Upper lobe of left lung (tissue), 6 donors: ENCODE data around the gene ZNF732. TPM values are rescaled to one million over a fixed set of nuclear protein-coding genes. Genes with fewer than 3 reads are reported as not detected.

Experiments used
- ATAC-seq, 2 donors: fragments of 200-7000 bp; cut with Tn5 transposase; one replicate each; pipeline ENCODE4 v1.9.1; 2022; ENCODE audit warnings: mild to moderate bottlenecking in 2 of 2, moderate library complexity in 2 of 2; ENCODE audit not compliant: low FRiP score in 2 of 2
- DNase-seq, 2 donors: peaks; one replicate each; pipeline ENCODE4 v3.0.0-alpha.2; 2019 to 2020
- H3K27ac ChIP-seq, 4 donors: fragments of 200-600 bp; sonication (generic); one replicate each; pipeline ENCODE4 v1.5.1; 2016 to 2019
- H3K27me3 ChIP-seq, 4 donors: fragments of 200-600 bp; sonication (generic); one replicate each; pipeline ENCODE4 v1.5.1; 2017 to 2019
- H3K36me3 ChIP-seq, 4 donors: fragments of 200-600 bp; sonication (generic); one replicate each; pipeline ENCODE4 v1.5.1; 2016 to 2019
- H3K4me1 ChIP-seq, 4 donors: fragments of 200-600 bp; sonication (generic); one replicate each; pipeline ENCODE4 v1.5.1; 2018 to 2019
- H3K4me3 ChIP-seq, 4 donors: fragments of 200-600 bp; sonication (generic); one replicate each; pipeline ENCODE4 v1.5.1; 2017 to 2019; ENCODE audit warnings: mild to moderate bottlenecking in 2 of 4, moderate library complexity in 1 of 4
- H3K9me3 ChIP-seq, 4 donors: fragments of 200-600 bp; sonication (generic); one replicate each; pipeline ENCODE4 v1.5.1; 2018 to 2019
- CTCF ChIP-seq, 6 experiments: fragments of 450-650 bp in 4 of 6; fragments of 200-600 bp in 2 of 6; sonication (generic) in 2 of 6; IDR thresholded peaks; one replicate each; pipeline ENCODE4 v1.5.1; 2016 to 2019; ENCODE audit warnings: antibody characterized with exemption in 6 of 6
- EP300 ChIP-seq, 4 donors: sonication (generic); formaldehyde crosslinking; IDR thresholded peaks; one replicate each; pipeline ENCODE4 v1.5.1; 2017; ENCODE audit warnings: antibody characterized with exemption in 4 of 4, control low read depth in 2 of 4
- POLR2A ChIP-seq, 4 donors: fragments of 450-650 bp; IDR thresholded peaks; one replicate each; pipeline ENCODE4 v1.5.1; 2016 to 2017; ENCODE audit warnings: antibody characterized with exemption in 4 of 4, mild to moderate bottlenecking in 2 of 4
- POLR2AphosphoS5 ChIP-seq, 2 donors: sonication (generic); formaldehyde crosslinking; IDR thresholded peaks; one replicate each; pipeline ENCODE4 v1.5.1; 2017; ENCODE audit warnings: antibody characterized with exemption in 2 of 2
- WGBS, 2 donors: methylation state at CpG; one replicate each; pipeline ENCODE4 v1.1.5; 2017 to 2018; 5-methylcytosine and 5-hydroxymethylcytosine counted together
- total RNA-seq, 6 donors: library from RNA; depleted of rRNA in 4 of 6; stranded (reverse); fragments of >200 nt in 4 of 6; gene quantifications; one replicate each; pipeline versions ENCODE4 v1.1.0 to v1.2.1, GENCODE V29; 2016 to 2021
- donor health status: DM: no; HTN: no; CAD: no; lungs with moderate emphysema.
- donor health status: DM: no; HTN: yes; CAD: no; lungs with severe emphysema.

The ZNF732 gene
- total RNA-seq, 6 donors from 2014 or later, result 0.13 to 0.15 TPM; not detected in 4

- Histone ChIP-seq H3K36me3 (peaks cover 0 to 4% (median 0%) of the 10 kb centered on the region in 4 donors), H3K4me1 (no peaks in the 10 kb centered on the region), H3K27me3 (no peaks in the 10 kb centered on the region), H3K4me3 (no peak overlapping the region), H3K27ac (no peak overlapping the region), H3K9me3 (peaks cover 34 to 97% (median 89%) of the 10 kb centered on the region in 4 donors)
- ATAC-seq, result no peak
- DNase-seq, result peak in 1 of 2 donors; percentile 63
- no peak for TF ChIP-seq POLR2A (IDR thresholded peaks at IDR 0.05)
- TF ChIP-seq EP300 (IDR thresholded peaks at IDR 0.05), result no peak
- TF ChIP-seq POLR2AphosphoS5 (IDR thresholded peaks at IDR 0.05), result no peak
- no peak for TF ChIP-seq CTCF (IDR thresholded peaks at IDR 0.05)
- WGBS, 2 donors, result 84 to 96% methylated on average over 6 to 13 of the region's 13 CpGs
Measured at GRCh38 chr4:256492-256891, 48.8 kb downstream of the ZNF732 start.

- H3K27me3 ChIP-seq, result no peaks in the 10 kb centered on the region
- peaks cover 0 to 4% (median 0%) of the 10 kb centered on the region in 4 donors for H3K36me3 ChIP-seq
- H3K4me1 ChIP-seq, result no peaks in the 10 kb centered on the region
- ATAC-seq (no peak), DNase-seq (no peak)
- no peak overlapping the region for H3K27ac ChIP-seq
- WGBS, 2 donors, result 83 to 85% methylated on average over 5 of the region's 5 CpGs
- no peak overlapping the region for H3K4me3 ChIP-seq
- TF ChIP-seq CTCF (IDR thresholded peaks at IDR 0.05) (no peak), POLR2A (IDR thresholded peaks at IDR 0.05) (no peak), EP300 (IDR thresholded peaks at IDR 0.05) (no peak), POLR2AphosphoS5 (IDR thresholded peaks at IDR 0.05) (no peak)
- peaks cover 25 to 95% (median 81%) of the 10 kb centered on the region in 4 donors for H3K9me3 ChIP-seq
Measured at GRCh38 chr4:253936-254756, 51.1 kb downstream of the ZNF732 start.

- ATAC-seq (no peak), DNase-seq (no peak)
- H3K27me3 ChIP-seq, result no peaks in the 10 kb centered on the region
- no peak overlapping the region for H3K27ac ChIP-seq
- H3K4me3 ChIP-seq, result no peak overlapping the region
- H3K9me3 ChIP-seq, result peaks cover 25 to 85% (median 70%) of the 10 kb centered on the region in 4 donors
- no peaks in the 10 kb centered on the region for H3K4me1 ChIP-seq
- TF ChIP-seq POLR2A (IDR thresholded peaks at IDR 0.05), result no peak
- no peak for TF ChIP-seq CTCF (IDR thresholded peaks at IDR 0.05)
- no peak for TF ChIP-seq EP300 (IDR thresholded peaks at IDR 0.05)
- TF ChIP-seq POLR2AphosphoS5 (IDR thresholded peaks at IDR 0.05), result no peak
- peaks cover 0 to 4% (median 0%) of the 10 kb centered on the region in 4 donors for H3K36me3 ChIP-seq
- 90 to 100% methylated on average over 2 of the region's 2 CpGs for WGBS, 2 donors
Measured at GRCh38 chr4:252065-252601, 53.1 kb downstream of the ZNF732 start.

GRCh38 chr4:244471-244870, 60.8 kb downstream of the ZNF732 start:
- Histone ChIP-seq H3K27me3 (no peaks in the 10 kb centered on the region), H3K36me3 (no peaks in the 10 kb centered on the region), H3K9me3 (peaks cover 0 to 22% (median 8%) of the 10 kb centered on the region in 4 donors), H3K27ac (no peak overlapping the region), H3K4me1 (peaks cover 0 to 8% (median 4%) of the 10 kb centered on the region in 4 donors), H3K4me3 (no peak overlapping the region)
- no peak for ATAC-seq
- 28 to 41% methylated on average over 7 of the region's 7 CpGs for WGBS, 2 donors
- peak in 1 of 2 donors; percentile 51 for DNase-seq
- no peak for TF ChIP-seq EP300 (IDR thresholded peaks at IDR 0.05)
- peak; percentile 55 to 70 (median 59) for TF ChIP-seq CTCF (IDR thresholded peaks at IDR 0.05)
- no peak for TF ChIP-seq POLR2AphosphoS5 (IDR thresholded peaks at IDR 0.05)
